ENCODE results near the gene INHBC. TPM values are rescaled to one million over a fixed set of nuclear protein-coding genes. Genes with fewer than 3 reads are reported as not detected.
A peak's percentile ranks its signal among the peaks of the same experiment; 100 is the strongest.
"Not testable (repeated sequence)": the region's sequence is repeated elsewhere in the genome, so short reads cannot be mapped to it uniquely, and the experiment has no call there.

The INHBC gene
- total RNA-seq, 1 experiment from 2014 or later: 0.35 TPM

DNA sequence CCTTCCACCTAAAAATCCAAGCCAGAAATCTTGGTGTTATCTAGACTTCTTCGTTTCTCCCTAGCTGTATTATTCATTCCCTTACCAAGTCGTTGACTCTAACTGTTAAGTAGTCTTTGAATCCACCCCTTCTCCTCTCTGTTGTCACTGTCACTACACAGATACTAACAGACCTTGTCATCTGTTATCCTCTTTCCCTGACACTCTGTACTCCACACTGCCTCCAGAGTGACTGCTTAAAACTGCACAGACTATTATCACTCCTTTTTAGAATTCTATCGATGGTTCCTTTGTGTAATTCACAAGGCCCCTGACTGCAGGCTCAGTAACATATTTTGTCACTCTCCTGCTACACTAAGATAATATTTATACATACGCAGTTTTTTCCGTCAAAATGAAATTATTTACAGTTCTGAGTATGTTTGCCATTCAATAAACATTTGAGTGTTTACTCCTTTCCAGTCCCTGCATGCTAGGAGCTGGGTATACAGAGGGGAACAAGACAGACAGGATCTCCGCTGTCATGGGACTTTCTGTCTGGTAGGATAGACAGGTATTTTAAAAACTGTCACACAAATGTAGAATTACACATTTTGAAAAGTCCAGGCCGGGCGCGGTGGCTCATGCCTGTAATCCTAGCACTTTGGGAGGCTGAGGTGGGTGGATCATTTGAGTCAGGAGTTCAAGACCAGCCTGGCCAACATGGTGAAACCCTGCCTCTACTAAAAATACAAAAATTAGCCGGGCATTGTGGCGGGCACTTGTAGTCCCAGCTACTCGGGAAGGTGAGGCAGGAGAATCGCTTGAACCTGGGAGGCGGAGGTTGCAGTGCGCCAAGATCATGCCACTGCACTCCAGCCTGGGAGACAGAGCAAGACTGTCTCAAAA is 57.1 kb downstream of the INHBC start:
- H3K4me3 ChIP-seq: no peak overlapping the region
- POLR2A ChIA-PET (ENCODE audit: unreplicated experiment): no interaction called here
- no TSS peak for BruUV-seq (replicated peaks)
- H3K36me3 ChIP-seq (ENCODE audit: low read depth): peaks cover 43% of the 10 kb centered on the region
- no peak overlapping the region for H3K27ac ChIP-seq
- H3F3A ChIP-seq (ENCODE audit: insufficient read depth, low read depth): peaks cover 35% of the 10 kb centered on the region; the same call in 1 of the 2 replicates
- TF ChIP-seq CTCF (conservative IDR thresholded peaks at IDR 0.05) (0 out of 2 replicates have a peak, but pooled peaks have one; percentile 27), EZH2 (IDR thresholded peaks at IDR 0.05; ENCODE audit: low read depth) (no peak)
- no peak overlapping the region for H2AFZ ChIP-seq
- peaks cover 41% of the 10 kb centered on the region for H3K79me2 ChIP-seq (ENCODE audit: low read depth)
- CTCF ChIA-PET: no interaction called here
- H3K27me3 ChIP-seq (ENCODE audit: insufficient read depth, low read depth): no peaks in the 10 kb centered on the region
- H3K9me2 ChIP-seq (ENCODE audit: insufficient read depth): no peaks in the 10 kb centered on the region
- intact Hi-C loops (cut with micrococcal nuclease; ENCODE audit: unreplicated experiment): no loop called here
- DNase-seq: no peak
- no peak overlapping the region for H3K4me2 ChIP-seq
- no peaks in the 10 kb centered on the region; the same call in 1 of the 2 replicates for H3K4me1 ChIP-seq (replicated peaks; ENCODE audit: insufficient read depth)
- H3K9me3 ChIP-seq (ENCODE audit: insufficient read depth, low read depth): no peaks in the 10 kb centered on the region
- H4K20me1 ChIP-seq (ENCODE audit: insufficient read depth): peaks cover 41% of the 10 kb centered on the region

- H3K9me2 ChIP-seq (ENCODE audit: insufficient read depth); BruUV-seq (replicated peaks); H3K4me3 ChIP-seq; POLR2A ChIA-PET (ENCODE audit: unreplicated experiment); H3K27ac ChIP-seq; H3K4me2 ChIP-seq; H2AFZ ChIP-seq; H3K9me3 ChIP-seq (ENCODE audit: insufficient read depth, low read depth); intact Hi-C loops (cut with micrococcal nuclease; ENCODE audit: unreplicated experiment); DNase-seq; CTCF ChIA-PET; H3K4me1 ChIP-seq (replicated peaks; ENCODE audit: insufficient read depth); H3K27me3 ChIP-seq (ENCODE audit: insufficient read depth, low read depth): not testable (repeated sequence)
- peaks cover 24% of the 10 kb centered on the region; the same call in 1 of the 2 replicates for H3F3A ChIP-seq (ENCODE audit: insufficient read depth, low read depth)
- peaks cover 42% of the 10 kb centered on the region for H3K36me3 ChIP-seq (ENCODE audit: low read depth)
- H4K20me1 ChIP-seq (ENCODE audit: insufficient read depth): peaks cover 52% of the 10 kb centered on the region
- H3K79me2 ChIP-seq (ENCODE audit: low read depth): peaks cover 18% of the 10 kb centered on the region
These were observed 60.6 kb downstream of the INHBC start for GRCh38 chr12:57495051-57495701.

DNA sequence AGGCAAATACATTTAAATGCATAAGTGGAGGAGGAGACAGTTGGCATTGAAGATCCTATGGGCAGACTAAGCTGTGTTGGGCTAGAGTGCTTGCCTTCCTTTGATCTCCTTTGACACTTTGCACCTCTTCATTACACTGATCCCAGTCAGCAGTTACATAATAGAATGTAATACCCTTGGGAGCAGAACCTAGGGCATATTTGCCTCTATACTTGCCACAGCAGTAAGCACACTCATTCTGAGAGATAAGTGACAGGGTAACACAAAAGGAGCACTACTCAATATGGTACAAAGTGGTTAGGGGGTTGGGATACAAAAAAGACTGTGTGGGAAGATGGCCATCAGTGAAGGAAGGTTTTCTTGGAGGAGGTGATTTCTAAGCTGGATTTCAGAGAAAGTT is 62.2 kb downstream of the INHBC start:
- Histone ChIP-seq H3K27ac (no peak overlapping the region), H2AFZ (no peak overlapping the region), H3K79me2 (ENCODE audit: low read depth) (peaks cover 8% of the 10 kb centered on the region; the same call in 1 of the 2 replicates), H3K9me3 (ENCODE audit: insufficient read depth, low read depth) (no peaks in the 10 kb centered on the region), H3K4me1 (replicated peaks; ENCODE audit: insufficient read depth) (no peaks in the 10 kb centered on the region), H3K4me3 (no peak overlapping the region), H3K27me3 (ENCODE audit: insufficient read depth, low read depth) (no peaks in the 10 kb centered on the region), H4K20me1 (ENCODE audit: insufficient read depth) (peaks cover 63% of the 10 kb centered on the region), H3K36me3 (ENCODE audit: low read depth) (peaks cover 43% of the 10 kb centered on the region), H3K9me2 (ENCODE audit: insufficient read depth) (no peaks in the 10 kb centered on the region), H3K4me2 (no peak overlapping the region), H3F3A (ENCODE audit: insufficient read depth, low read depth) (peaks cover 17% of the 10 kb centered on the region; the same call in 1 of the 2 replicates)
- no peak for DNase-seq
- BruUV-seq (replicated peaks): no TSS peak
- TF ChIP-seq EZH2 (IDR thresholded peaks at IDR 0.05; ENCODE audit: low read depth) (no peak), CTCF (conservative IDR thresholded peaks at IDR 0.05) (no peak)
- ChIA-PET POLR2A (ENCODE audit: unreplicated experiment) (interaction anchor here (0.7 kb wide), 1 partner anchor 21 kb away, joined by 4 read pairs; no protein-coding TSS in a partner anchor), CTCF (no interaction called here)
- intact Hi-C loops (cut with micrococcal nuclease; ENCODE audit: unreplicated experiment): no loop called here
